ENCODE results near the gene ASIC3. TPM values are rescaled to one million over a fixed set of nuclear protein-coding genes. Genes with fewer than 3 reads are reported as not detected.

The ASIC3 gene
- polyA plus RNA-seq, 3 donors, result 2.0 TPM; not detected in 2

DNA sequence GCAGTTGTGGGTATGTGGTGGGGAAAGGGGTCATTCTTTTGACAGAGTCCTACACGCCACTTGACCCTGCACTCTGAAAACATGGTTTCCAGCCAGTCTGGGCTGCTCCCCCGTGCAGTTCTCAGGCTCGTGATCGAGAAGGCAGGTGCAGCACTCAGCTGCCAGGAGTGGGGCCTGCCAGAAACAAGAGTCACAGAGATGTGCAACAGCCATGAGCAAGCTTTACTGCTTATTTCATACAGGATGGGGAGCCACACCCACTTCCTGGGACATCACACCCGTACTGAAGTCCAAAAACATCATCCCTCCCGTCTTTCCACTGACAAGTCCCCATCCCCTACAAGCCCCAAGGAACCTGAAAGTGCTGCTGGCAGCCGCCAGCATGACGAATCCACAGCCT lies 33.4 kb upstream of the ASIC3 start:
- H3K9me3 Mint-ChIP-seq, result peaks cover 0 to 22% (median 5%) of the 10 kb centered on the region in 7 donors
- Histone ChIP-seq H3K79me2 (ENCODE audit: insufficient read depth, low read length) (no peaks in the 10 kb centered on the region), H3K9ac (ENCODE audit: insufficient read depth, low read length, poor library complexity, severe bottlenecking) (no peak overlapping the region), H3K4me2 (replicated peaks; ENCODE audit: extremely low read depth, low read length, poor library complexity, severe bottlenecking) (no peak overlapping the region), H2AFZ (ENCODE audit: insufficient read depth, low read depth, low read length, poor library complexity, severe bottlenecking) (no peak overlapping the region), H3K36me3 (replicated peaks in 1 of 2; ENCODE audit: control insufficient read depth in 1 of 2, insufficient read depth in 2 of 2, low read length in 2 of 2) (no peaks in the 10 kb centered on the region), H3K27me3 (ENCODE audit: control insufficient read depth in 2 of 2, insufficient read depth in 2 of 2, low read length in 2 of 2) (peaks cover 18 to 58% of the 10 kb centered on the region in 2 donors), H3K9me3 (replicated peaks in 1 of 2; ENCODE audit: control insufficient read depth in 1 of 2, insufficient read depth in 1 of 2, low read length in 2 of 2) (peaks cover 0 to under 1% of the 10 kb centered on the region in 2 donors), H3K4me3 (replicated peaks in 1 of 3; ENCODE audit: low read depth in 2 of 3, low read length in 3 of 3) (no peak overlapping the region), H3K27ac (ENCODE audit: low read depth in 1 of 2, low read length in 2 of 2) (no peak overlapping the region), H4K20me1 (ENCODE audit: insufficient read depth, low read length) (no peaks in the 10 kb centered on the region), H3K4me1 (ENCODE audit: control insufficient read depth in 1 of 2, insufficient read depth in 2 of 2, low read length in 2 of 2) (peaks cover 41 to 67% of the 10 kb centered on the region in 2 donors)
- H3K36me3 Mint-ChIP-seq, result peaks cover 3 to 6% of the 10 kb centered on the region in 2 donors
- H3K27ac Mint-ChIP-seq, result peak overlapping the region in 4 of 7 donors; percentile 63 to 76 (median 70)
- no peak for TF ChIP-seq CTCF (IDR thresholded peaks at IDR 0.05)
- peak; percentile 25 to 40 (median 29) for DNase-seq
- H3K27me3 Mint-ChIP-seq (ENCODE audit: low read depth in 3 of 3), result peaks cover 62 to 94% (median 71%) of the 10 kb centered on the region in 3 donors
- H3K4me1 Mint-ChIP-seq, result peaks cover 58% of the 10 kb centered on the region
- intact Hi-C loops (cut with micrococcal nuclease), result loop anchor here (5.0 kb wide), 1 partner anchor 97 kb away; no protein-coding TSS in a partner anchor
- 68% methylated on average over 8 of the region's 8 CpGs for WGBS (ENCODE audit: insufficient coverage)
- H3K4me3 Mint-ChIP-seq, result peak overlapping the region in 1 of 2 donors; percentile 49

GRCh38 chr7:151015967-151016366 lies 32.4 kb upstream of the ASIC3 start:
- H3K27ac Mint-ChIP-seq, result peak overlapping the region in 1 of 7 donors; percentile 37
- H3K4me3 Mint-ChIP-seq, result no peak overlapping the region
- Histone ChIP-seq H4K20me1 (ENCODE audit: insufficient read depth, low read length) (no peaks in the 10 kb centered on the region), H3K4me2 (replicated peaks; ENCODE audit: extremely low read depth, low read length, poor library complexity, severe bottlenecking) (no peak overlapping the region), H3K36me3 (replicated peaks in 1 of 2; ENCODE audit: control insufficient read depth in 1 of 2, insufficient read depth in 2 of 2, low read length in 2 of 2) (no peaks in the 10 kb centered on the region), H3K4me1 (ENCODE audit: control insufficient read depth in 1 of 2, insufficient read depth in 2 of 2, low read length in 2 of 2) (peaks cover 34 to 57% of the 10 kb centered on the region in 2 donors), H3K9me3 (replicated peaks in 1 of 2; ENCODE audit: control insufficient read depth in 1 of 2, insufficient read depth in 1 of 2, low read length in 2 of 2) (peaks cover 0 to 6% of the 10 kb centered on the region in 2 donors), H3K79me2 (ENCODE audit: insufficient read depth, low read length) (no peaks in the 10 kb centered on the region), H2AFZ (ENCODE audit: insufficient read depth, low read depth, low read length, poor library complexity, severe bottlenecking) (no peak overlapping the region), H3K27me3 (ENCODE audit: control insufficient read depth in 2 of 2, insufficient read depth in 2 of 2, low read length in 2 of 2) (peaks cover 25 to 63% of the 10 kb centered on the region in 2 donors), H3K9ac (ENCODE audit: insufficient read depth, low read length, poor library complexity, severe bottlenecking) (no peak overlapping the region), H3K27ac (ENCODE audit: low read depth in 1 of 2, low read length in 2 of 2) (no peak overlapping the region), H3K4me3 (replicated peaks in 1 of 3; ENCODE audit: low read depth in 2 of 3, low read length in 3 of 3) (no peak overlapping the region)
- no peak for DNase-seq
- peaks cover 63 to 94% (median 74%) of the 10 kb centered on the region in 3 donors for H3K27me3 Mint-ChIP-seq (ENCODE audit: low read depth in 3 of 3)
- intact Hi-C loops (cut with micrococcal nuclease), result loop anchor here in 1 of 2 donors (5.0 kb wide), 1 partner anchor 96 kb away; no protein-coding TSS in a partner anchor
- peaks cover 50% of the 10 kb centered on the region for H3K4me1 Mint-ChIP-seq
- no peak for TF ChIP-seq CTCF (IDR thresholded peaks at IDR 0.05)
- 100% methylated on average over 2 of the region's 5 CpGs for WGBS (ENCODE audit: insufficient coverage)
- H3K36me3 Mint-ChIP-seq, result peaks cover 3 to 6% of the 10 kb centered on the region in 2 donors
- H3K9me3 Mint-ChIP-seq, result peaks cover 0 to 22% (median 5%) of the 10 kb centered on the region in 7 donors
